NCI-H1417 treated with DMSO at 0.1 percent for 48 hours (cell line): Measurements from ENCODE around the gene SLC35F1.
"Not testable (repeated sequence)": the region's sequence is repeated elsewhere in the genome, so short reads cannot be mapped to it uniquely, and the experiment has no call there.

Experiments used
- DNase-seq: peaks from one replicate; lab custom pipeline; 2025; lab: John Stamatoyannopoulos, UW

Gene SLC35F1

DNA sequence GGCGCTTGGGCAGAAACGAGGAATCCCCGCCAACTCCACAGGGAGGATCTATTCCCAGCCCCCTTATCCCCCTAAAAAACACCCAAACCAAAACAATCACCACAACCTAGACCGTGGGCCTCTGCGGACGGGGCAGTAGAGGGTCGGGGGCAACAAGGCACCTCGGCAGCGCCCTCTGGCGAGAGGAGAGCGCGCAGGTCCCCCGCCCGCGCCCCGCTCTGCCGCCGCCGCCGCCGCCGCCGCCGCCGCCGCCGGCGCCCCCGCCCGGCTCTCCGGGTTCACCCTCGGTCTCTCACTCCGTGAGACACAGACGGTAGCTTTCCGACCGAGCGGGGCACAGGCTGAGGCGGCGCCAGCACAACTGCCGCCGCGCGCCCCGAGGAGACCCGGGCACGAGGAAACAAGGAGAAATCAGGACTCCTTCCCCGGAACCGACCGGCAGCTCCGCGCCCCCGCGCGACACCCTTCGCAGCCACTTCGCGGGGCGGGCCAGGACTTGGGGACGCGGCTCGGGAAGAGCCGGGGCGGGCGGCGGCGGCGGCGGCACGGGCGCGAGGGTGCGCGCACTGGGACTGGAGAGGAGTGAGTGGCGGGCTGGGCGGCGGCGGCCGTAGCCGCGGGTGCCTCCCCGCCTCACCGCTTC is at the start of gene SLC35F1:
Gene SLC35F1 (plus strand): TSS at position 307 of the 643 bp plus-strand sequence.
- peak; percentile 13 for DNase-seq

DNA sequence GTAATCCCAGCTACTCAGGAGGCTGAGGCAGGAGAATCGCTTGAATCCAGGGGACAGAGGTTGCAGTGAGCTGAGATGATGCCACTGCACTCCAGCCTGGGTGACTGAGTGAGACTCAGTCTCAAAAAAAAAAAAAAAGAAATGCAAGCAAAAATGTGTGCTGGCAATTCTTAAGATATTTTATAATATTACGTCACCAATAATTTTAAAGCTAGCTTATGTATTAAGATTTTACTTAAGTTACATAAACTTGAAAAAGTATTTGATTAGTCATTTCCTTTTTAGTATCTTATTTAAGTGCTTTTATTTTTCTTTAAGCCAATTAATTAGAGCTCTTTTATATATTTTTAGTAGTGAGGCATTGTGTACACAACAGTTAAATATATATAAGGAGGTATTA is 48.5 kb upstream of the SLC35F1 start:
- not testable (repeated sequence) for DNase-seq

DNA sequence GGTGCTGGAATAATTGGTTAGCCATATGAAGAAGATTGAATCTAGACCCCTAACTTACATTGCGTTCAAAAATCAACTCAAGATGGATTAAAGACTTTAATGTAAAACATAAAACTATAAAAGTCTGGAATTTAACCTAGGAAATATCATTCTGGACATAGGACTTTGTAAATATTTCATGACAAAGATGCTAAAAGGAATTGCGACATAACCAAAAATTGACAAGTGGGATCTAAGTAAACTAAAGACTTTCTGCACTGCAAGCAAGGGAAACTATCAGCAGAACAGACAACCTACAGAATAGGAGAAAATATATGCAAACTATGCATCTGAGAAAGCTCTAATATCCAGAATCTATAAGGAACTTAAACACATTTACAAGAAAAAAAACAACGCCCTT is 45.5 kb upstream of the SLC35F1 start:
- DNase-seq, result no peak

DNA sequence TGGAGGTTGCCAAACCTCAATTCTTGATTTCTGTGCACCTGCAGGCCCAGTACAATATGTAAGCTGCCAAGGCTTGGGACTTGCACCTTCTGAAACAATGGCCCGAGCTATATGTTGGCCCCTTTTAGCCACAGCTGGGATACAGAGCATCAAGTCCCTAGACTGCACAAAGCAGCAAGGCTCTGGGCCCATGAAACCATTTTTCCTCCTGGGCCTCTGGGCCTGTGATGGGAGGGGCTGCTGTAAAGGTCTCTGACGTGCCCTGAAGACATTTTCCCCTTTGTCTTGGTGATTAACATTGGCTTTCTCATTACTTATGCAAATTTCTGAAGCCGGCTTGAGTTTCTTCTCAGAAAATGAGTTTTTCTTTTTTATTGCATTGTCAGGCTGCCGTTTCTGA is 40.5 kb upstream of the SLC35F1 start:
- DNase-seq, result no peak

DNA sequence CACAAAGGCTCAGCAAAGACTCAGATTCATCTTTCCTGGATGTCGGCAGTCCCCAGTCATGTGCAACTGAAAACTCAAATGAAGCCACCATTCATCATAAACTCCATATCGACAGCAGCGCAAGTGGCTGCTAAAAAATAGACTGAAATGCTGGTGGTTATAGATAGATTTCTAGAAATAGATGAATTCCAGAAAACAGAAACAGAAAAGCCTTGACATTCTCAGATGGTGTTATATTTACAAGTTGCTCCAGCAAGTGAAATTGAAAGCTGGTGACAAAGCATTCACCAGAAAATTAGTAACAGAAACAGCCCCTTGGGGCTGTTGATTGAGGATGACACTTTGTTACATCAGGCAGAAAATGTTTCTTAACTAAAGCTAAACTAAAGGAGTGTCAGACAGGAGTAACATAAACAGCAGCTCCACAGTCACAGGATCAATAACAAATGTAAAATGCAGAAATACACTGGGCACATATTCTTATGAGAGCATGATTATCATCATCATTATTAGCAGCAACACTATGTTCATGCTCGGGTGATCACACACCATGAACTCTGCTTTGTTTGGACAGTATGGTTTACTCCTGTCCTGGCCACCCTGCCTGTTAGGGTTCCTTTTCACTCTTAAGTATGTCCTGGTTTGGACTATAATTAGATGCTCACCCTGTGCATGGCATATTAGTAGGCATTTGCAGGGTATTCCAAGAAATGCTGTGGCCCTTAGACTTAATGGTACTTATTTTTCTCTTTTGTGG is 36.4 kb upstream of the SLC35F1 start:
- DNase-seq, result no peak

DNA sequence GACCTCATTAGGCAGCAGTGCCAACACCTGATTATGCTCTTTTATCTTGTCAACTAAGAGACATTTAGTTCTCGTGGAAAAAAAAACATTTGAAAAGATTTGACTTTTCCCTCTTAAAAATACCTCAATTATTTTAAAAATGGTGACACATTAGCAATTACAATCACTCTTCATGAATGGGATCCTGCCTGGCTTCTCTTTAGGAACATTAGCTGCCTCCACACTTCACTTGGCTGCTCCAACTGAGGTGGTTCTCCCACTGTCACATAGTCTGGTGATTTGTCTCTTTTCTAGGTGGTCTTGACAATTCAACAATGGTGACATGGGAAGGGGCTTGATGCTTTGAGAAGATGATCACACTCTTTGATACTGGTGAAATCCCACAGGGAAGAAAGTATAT is 26.2 kb upstream of the SLC35F1 start:
- no peak for DNase-seq

DNA sequence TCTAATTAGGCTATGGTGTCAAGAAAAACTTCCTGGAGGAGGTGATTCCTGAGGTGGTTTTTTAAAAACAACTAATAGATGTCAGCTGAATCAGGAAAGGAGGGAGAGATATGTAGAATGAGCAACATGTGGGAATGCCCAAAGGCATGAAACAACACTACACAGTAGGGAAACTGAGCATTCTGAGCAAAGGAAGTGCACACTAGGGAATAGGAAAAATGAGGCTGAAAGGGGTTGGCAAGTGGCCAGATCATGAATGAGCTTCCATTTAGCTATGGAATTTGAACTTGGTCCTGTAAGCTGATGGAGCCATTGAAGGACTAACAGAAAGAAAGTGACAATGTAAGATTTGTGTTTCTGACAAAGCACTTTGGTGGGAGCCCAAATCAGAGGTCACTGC is 16.9 kb upstream of the SLC35F1 start:
- DNase-seq, result no peak

DNA sequence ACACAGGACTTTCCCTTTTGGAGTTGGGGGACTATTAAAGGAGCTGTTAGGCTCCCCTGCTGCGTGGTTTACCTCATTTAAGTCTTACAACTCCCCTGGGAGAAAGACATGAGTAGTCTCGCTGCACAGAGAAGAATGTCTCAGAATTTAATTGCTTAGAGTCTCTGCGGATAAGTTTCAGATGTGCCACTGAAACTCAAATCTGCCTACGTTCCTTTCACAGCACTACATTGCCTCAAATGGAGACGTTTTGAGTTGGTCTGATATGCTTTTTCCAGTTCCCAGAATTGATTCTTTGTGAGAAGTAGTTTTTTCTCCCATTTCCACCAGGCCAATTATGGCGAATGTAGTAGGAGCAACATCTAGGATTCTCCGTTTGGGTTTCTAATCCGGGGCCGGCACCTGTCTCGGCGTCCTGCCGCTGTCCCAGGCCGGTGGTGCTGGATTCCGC is 532 bp upstream of the SLC35F1 start:
- DNase-seq, result no peak

DNA sequence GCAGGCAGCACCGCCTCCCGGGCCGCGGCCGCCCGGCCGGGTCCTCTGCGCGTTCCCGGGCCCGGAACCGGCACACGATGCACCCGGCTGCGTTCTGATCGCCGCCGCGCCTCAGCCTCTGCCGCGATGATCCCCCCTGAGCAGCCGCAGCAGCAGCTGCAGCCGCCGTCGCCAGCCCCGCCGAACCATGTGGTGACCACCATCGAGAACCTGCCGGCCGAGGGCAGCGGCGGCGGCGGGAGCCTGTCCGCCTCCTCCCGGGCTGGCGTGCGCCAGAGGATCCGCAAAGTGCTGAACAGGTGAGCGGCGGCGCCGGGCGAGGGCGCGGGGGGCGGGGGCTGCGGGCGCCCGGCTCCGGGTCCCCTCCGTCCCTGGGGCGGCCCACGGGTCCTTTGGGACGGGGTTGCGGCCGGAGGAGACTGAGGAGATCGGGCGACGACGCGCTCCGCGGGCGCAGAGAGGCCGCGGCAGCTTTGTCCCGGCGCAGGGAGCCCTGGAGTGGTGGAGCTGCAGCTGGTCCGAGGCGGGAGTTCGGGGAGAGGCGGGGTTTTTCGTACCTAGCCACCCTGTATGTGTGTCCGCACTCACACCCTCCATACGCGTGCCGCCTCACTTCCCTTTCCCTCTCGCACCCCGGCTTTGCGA is 659 bp downstream of the SLC35F1 start:
- no peak for DNase-seq

DNA sequence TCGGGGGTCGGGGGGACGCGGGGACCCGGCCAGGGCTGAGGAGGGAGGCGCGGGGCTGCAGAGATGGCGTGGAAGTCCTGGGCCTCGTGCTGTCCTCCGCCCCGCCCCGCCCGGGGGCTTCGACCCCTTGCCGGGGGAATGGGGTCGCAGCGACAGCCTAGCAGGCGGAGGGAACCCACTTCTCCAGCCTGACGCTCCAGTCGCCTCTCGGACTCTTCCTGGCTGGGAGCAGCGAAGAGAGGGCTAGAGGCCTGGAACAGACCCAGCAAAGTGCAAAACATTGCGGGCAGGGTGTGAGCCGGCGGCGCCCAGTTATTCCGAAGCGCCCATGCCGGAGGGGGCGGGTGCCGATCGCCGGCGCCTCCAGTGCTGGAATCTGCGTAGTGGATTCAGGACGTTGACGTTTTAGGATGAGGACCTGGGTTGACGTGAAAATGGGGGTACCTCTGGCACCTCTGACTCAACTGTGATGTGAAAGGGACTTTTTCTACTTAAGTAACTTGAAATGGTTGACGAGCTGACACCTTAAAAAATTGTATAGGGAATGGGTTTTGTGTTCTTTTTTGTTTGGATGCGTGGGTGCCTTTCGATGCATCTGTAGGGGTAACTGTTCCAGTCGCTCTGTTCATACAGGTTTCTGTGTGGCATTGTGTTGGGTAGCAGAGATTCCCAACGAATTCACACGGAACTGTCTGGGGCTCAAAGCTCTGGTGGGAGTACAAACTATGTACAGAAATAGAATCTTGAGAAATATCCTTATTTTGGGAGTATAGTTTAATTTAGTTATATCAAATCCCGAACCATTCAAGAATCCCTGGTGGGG is 1.4 kb downstream of the SLC35F1 start:
- DNase-seq, result no peak

DNA sequence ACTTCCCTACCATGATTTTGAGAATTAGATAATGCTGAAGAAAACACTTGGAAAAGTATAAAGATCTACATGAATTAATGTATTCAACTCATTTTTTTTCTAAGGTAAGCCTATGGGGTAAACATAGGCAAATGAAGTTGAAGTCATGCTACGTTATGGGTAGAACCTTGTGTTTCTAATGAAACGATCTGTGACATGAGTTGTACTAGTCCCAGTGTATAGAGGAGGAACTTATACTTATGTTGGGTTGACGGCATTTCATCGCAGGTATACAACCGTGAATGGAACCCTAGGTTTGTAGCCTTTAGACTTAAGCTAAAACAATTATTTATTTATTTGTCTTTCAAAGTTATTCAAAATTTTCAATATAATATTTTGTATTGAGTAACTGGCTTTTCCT is 2.6 kb downstream of the SLC35F1 start:
- no peak for DNase-seq

DNA sequence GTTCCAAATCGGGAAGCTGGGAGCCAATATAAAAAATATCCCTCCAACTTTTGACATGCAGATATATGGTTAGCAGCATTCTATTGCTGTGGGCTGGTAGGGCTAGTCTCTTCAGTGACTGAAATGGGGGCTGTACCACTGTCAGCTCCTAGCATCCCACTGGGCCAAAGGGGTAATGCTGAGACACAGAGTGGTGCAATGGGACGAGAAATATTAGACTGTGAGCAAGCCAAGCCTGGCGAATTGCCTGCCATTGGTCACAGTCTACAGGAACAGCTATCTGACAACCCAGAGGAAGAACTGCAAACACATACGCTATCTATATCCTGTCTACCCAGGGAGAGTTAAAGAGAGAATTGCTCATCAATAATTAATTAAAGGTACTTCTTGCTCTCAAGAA is 3.5 kb downstream of the SLC35F1 start:
- DNase-seq, result no peak

DNA sequence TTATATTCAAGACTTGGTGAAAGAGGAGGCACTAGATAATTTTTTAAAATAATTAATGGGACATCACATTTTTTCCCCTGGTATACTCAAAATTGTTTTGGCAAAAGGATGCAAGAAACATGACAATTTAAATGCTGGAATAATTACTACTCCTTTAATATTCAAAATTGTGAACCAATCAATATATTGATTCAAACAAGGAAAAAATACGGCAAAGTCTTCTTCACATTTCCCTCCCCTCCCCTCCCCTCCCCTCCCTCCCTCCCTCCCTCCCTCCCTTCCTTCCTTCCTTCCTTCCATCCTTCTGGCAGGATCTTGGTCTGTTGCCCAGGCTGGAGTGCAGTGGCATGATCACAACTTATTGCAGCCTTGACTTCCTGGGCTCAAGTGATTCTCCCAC is 4.1 kb downstream of the SLC35F1 start:
- DNase-seq, result no peak

DNA sequence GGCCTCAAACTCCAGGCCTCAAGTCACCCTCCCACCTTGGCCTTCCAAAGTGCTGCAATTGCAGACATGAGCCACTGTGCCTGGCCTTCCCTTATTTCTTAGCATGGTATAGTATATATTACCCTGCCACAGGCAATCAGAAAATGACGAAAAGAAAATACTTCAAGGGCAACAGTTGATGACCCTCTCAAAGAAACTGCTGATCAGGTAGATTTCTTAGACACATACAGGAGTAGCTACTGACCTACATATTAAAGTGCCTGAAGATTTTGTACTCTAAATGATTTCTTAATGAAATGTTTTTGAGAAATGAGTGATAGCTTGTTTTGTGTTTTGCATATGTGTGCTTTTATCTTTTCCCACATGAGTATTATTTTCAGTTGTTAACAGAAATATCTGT is 4.6 kb downstream of the SLC35F1 start:
- DNase-seq, result no peak

DNA sequence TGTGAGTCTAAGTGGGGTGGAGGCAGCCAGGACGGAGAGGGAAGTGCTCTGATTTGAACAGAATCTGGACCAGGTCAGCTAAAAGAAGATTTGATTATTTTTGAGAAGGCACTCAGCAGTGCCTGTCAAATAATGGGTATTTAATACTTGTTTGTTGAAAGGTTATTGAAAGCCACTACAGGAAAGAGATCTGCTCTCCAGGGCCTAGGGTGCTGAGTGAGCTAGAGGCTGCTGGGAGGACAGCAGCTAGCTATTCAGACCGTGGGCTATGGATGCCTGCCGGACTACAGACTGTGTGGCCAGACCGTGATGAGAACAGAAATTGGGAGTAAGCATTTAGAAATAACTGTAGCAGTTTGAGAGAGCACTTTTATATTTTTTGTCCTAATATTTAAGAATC is 8.8 kb downstream of the SLC35F1 start:
- DNase-seq, result no peak

DNA sequence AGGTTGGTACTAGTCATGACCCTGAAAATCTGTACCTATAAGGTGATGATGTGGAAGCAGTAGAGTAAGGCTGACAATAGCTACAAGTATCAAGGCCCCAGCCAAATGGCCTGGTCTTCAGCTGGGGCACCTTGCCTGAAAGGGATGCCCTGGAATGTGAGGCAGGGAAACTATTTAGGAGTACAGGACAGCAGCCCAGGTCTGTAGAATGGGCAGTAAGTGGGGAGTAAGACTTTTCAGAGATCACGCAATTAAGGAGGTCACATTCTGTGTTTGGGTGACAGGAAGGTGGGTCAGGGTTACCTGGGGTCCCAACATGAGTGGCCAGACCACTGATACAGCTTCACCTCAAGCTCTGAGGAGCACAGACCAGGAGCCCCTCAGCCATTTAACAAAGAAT is 9.4 kb downstream of the SLC35F1 start:
- DNase-seq, result no peak

DNA sequence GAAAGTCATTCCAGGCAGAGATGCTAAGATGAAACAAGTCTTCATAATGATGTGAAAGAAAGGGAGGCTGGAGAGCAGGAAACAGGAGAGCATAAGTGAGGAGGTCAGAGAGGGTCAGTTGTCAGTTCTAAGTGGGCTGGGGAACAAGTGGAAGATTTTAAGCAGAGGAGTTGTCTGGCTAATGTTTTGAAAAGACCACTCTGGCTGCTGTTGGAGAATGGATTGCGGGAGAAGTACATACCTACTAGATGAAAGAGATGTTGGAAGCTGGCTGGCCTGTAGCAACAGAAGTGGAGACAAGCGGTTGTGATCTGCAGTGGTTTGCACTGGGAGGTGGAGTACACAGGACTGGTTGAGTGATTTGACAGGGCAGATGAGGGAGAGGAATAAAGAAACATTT is 10.1 kb downstream of the SLC35F1 start:
- no peak for DNase-seq

DNA sequence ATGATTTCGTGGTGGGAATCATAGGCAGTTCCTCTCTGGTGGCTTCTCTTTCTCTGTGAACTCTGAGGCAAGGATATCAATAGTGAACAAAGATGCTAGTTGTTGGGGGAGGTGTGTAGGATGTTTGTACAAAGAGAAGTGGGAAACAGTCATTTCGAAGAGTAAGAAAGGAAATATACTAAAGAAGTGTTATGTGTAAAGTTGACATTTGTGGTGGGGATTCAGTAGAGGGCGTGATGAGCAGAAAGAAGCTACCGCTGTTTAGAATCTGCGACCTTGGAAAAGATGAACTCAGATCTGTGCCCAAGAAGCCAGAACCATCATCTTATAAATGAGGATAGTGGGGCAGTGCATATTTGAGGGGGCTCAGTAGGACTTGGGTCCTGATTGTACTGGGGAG is 11.4 kb downstream of the SLC35F1 start:
- DNase-seq, result no peak

DNA sequence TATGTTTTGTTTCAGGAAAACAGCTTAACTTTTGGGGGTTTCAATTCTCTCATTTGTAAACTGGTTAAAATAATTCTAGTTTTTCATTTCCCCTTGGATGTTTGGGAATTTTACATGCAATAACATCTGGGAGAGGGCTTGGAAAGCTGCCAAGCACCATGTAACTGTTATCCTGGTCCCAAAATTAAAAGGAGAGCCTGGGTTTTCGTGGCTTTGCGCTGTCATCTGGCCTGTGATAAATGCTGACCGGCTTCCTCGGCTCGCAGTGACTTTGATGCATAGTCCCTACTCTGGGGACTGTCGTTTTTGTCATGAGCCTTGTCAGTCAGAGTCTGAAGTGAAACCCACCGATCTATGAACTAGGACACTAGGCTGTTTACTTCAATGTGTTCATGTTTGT is 12.2 kb downstream of the SLC35F1 start:
- DNase-seq, result no peak

DNA sequence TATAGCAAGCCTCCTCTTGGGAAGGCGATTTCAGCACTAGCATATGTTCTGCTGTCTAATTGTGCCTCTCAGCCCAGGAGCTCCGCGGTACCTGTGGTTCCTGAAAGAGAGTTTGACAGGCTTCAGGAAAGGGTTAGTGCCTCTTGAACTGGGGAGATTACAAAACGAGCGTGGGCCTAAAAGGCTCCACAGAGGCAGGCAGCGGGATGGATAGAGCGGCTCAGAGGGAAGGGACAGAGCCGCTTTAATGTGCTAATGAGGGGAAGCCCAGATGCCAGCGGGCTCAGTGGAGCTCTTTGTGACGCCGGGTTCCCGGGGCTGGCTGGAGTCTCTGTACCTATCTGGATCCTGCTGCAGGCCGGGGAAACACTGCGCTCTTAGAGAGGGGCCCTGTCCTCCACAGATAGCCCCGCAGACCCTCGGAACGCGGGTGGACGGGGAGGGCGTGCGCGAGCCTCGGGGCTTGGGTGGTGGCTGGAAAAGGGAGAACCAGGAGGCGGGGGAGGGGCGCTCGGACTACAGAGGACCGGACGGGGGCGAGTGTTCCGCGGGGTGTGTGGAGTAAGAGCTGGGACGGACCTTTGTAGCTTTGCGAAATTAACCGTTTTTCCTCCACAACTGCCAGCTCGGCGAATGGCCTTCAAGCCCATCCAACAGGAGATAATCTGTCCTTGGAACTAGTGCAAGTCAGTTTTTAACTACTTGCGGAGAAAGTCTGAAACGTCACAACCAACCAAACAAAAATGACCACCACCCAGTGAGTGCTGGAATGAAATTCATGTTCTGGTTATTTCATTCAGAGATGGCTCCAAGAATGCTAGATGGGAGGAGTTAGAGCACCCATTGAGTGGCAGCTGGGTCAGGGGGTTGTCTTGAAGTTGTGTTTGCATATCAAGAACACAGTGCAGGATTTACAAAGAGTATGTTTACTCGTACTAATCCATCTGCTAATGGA is 13.0 kb downstream of the SLC35F1 start:
- DNase-seq, result no peak

DNA sequence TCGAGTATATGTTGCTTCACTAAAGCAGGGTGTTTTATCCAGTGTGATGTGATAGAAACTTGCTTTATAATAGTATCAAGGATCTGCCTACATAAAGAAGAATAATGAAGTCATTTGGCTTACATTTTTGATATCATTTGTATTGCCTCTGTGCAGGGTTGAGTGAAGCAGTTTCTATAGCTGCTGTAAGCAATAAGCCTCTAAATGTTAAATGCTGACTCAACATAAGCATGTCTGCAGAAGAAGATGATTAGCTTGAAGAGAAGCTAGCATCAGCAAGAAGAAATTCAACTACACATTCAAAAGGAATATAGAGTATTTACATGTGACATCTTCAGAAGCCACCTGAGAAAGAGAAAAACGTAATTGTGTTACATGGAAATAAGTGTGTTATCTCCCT is 17.6 kb downstream of the SLC35F1 start:
- DNase-seq, result no peak
